Heart right ventricle (tissue), 16 donors: ENCODE results near the gene SNX8. TPM values are rescaled to one million over a fixed set of nuclear protein-coding genes. Genes with fewer than 3 reads are reported as not detected.

Experiments used
- ATAC-seq, 8 donors: fragments of 200-7000 bp; cut with Tn5 transposase; one replicate each; pipeline ENCODE4 v1.9.1; 2020; ENCODE audit warnings: mild to moderate bottlenecking in 8 of 8, moderate library complexity in 8 of 8, moderate number of reproducible peaks in 1 of 8
- DNase-seq, 2 donors: peaks; one replicate each; pipeline ENCODE4 v3.0.0-alpha.2; 2020
- H3K27ac ChIP-seq, 10 donors: fragments of 200-600 bp; sonication (generic) in 2 of 10; one replicate each; pipeline versions ENCODE4 v1.5.0 to v1.8.0; 2020 to 2022; ENCODE audit warnings: mild to moderate bottlenecking in 3 of 10
- H3K27me3 ChIP-seq, 7 donors: fragments of 200-600 bp; one replicate each; pipeline ENCODE4 v1.8.0; 2021 to 2022; ENCODE audit warnings: mild to moderate bottlenecking in 2 of 7
- H3K36me3 ChIP-seq, 9 donors: fragments of 200-600 bp; sonication (generic) in 1 of 9; one replicate each; pipeline versions ENCODE4 v1.5.0 to v1.8.0; 2020 to 2022; ENCODE audit warnings: mild to moderate bottlenecking in 2 of 9
- H3K4me1 ChIP-seq, 9 donors: fragments of 200-600 bp; sonication (generic) in 1 of 9; one replicate each; pipeline versions ENCODE4 v1.5.0 to v1.8.0; 2020 to 2022; ENCODE audit warnings: mild to moderate bottlenecking in 4 of 9
- H3K4me3 ChIP-seq, 10 donors: fragments of 200-600 bp; sonication (generic) in 2 of 10; one replicate each; pipeline versions ENCODE4 v1.5.0 to v1.8.0; 2020 to 2022; ENCODE audit warnings: mild to moderate bottlenecking in 7 of 10, moderate library complexity in 2 of 10
- H3K9me3 ChIP-seq, 11 donors: fragments of 200-600 bp in 10 of 11; sonication (generic) in 2 of 11; one replicate each; pipeline versions ENCODE4 v1.5.0 to v1.8.0; 2013 to 2022; ENCODE audit warnings: mild to moderate bottlenecking in 2 of 11, control low read depth in 1 of 11, moderate library complexity in 1 of 11
- CTCF ChIP-seq, 9 donors: fragments of 200-600 bp; sonication (generic) in 2 of 9; IDR thresholded peaks; one replicate each; pipeline versions ENCODE4 v1.5.0 to v1.8.0; 2021 to 2022; ENCODE audit warnings: antibody characterized with exemption in 9 of 9, mild to moderate bottlenecking in 5 of 9, moderate library complexity in 1 of 9
- WGBS, 2 donors: extraction: QIAGEN DNeasy Blood & Tissue Kit; methylation state at CpG; one replicate each; pipeline ENCODE4 v1.1.7; 2013; ENCODE audit warnings: inconsistent platforms in 1 of 2; 5-methylcytosine and 5-hydroxymethylcytosine counted together
- intact Hi-C, 10 donors: fragments of 100-400 bp; cut with DNase I; formaldehyde crosslinking; loops; one replicate each; pipeline versions ENCODE4 v1.11.1 to v1.14.2; 2022
- polyA plus RNA-seq, 2 donors: library from polyadenylated mRNA; stranded (reverse); fragments of 200-250 nt; gene quantifications; one replicate each; pipeline ENCODE4 v1.2.3, GENCODE V29; 2013
- total RNA-seq, 10 donors: library from RNA; stranded (reverse); fragmentation: NEBNext Ultra II Directional in 3 of 10; extraction: Animal tissue kit (Norgen Biotek cat#: 25700) in 3 of 10; gene quantifications; one replicate each; pipeline versions ENCODE4 v1.2.1 to v1.2.4, GENCODE V29; 2021 to 2023
- donor health status: Arrhythmogenic right ventricular cardiomyopathy.
- donor health status: ischemic (EF 13 %, LVEDD 7.1; RV severe dilation, severe dysfunction).
- donor health status: healthy with polysubstance abuse.
- donor health status: DM: no; HTN: yes; CAD: no.
- donor health status: DM: no; HTN: no; CAD: no.
- donor health status: ischemic (EF 25% LVEDD 6.9; RV normal size, moderate dysfunction).
- donor health status: ischemic (EF 25% LVEDD 5.7; RV mildly dilated, moderate dysfunction).
- donor health status: healthy.
- donor health status: DM: yes; HTN: yes; CAD: no.
- donor health status: Ischemic cardiomyopathy.
- donor health status: ischemic (EF 35%, LVEDD 5.7; RV mildly dilated, moderate dysfunction).
- donor health status: nonischemic (EF 11% LVEDD 7.7; RV severe dilation, severe dysfunction).
- donor health status: DM: yes; HTN: yes; CAD: no.
- donor health status: PGD.
- donor health status: ischemic (EF 29% LVEDD 5.4; RV normal size, mild dysfunction).
- donor health status: nonischemic (EF 23%, LVEDD 6.1; RV moderate dilation, normal function).

SNX8 gene
- total and polyA plus RNA-seq, 12 donors, result 14.7 to 31.8 (median 20.4) TPM

GRCh38 chr7:2217206-2217605 lies 97.0 kb downstream of the SNX8 start:
- H3K36me3 ChIP-seq, result peaks cover 0 to 95% (median 35%) of the 10 kb centered on the region in 9 donors
- ATAC-seq, result no peak
- no peak for TF ChIP-seq CTCF (IDR thresholded peaks at IDR 0.05)
- no peak for DNase-seq
- 84 to 87% methylated on average over 10 of the region's 10 CpGs for WGBS, 2 donors
- H3K4me1 ChIP-seq, result peaks cover 0 to 27% (median 10%) of the 10 kb centered on the region in 9 donors
- intact Hi-C loops, result loop anchor here in 1 of 10 donors (10.0 kb wide), 1 partner anchor 642 kb away; the partner anchor contains the start of gene PSMG3
- no peak overlapping the region for H3K27ac ChIP-seq
- H3K9me3 ChIP-seq, result peaks cover 0 to 3% (median 0%) of the 10 kb centered on the region in 11 donors
- H3K27me3 ChIP-seq, result no peaks in the 10 kb centered on the region
- no peak overlapping the region for H3K4me3 ChIP-seq

GRCh38 chr7:2215851-2216250 lies 98.4 kb downstream of the SNX8 start:
- no peaks in the 10 kb centered on the region for H3K27me3 ChIP-seq
- intact Hi-C loops, result loop anchor here in 1 of 10 donors (10.0 kb wide), 1 partner anchor 641 kb away; the partner anchor contains the start of gene PSMG3
- DNase-seq (no peak), ATAC-seq (no peak)
- TF ChIP-seq CTCF (IDR thresholded peaks at IDR 0.05), result no peak
- H3K36me3 ChIP-seq, result peaks cover 0 to 95% (median 29%) of the 10 kb centered on the region in 9 donors
- H3K27ac ChIP-seq, result no peak overlapping the region
- H3K4me1 ChIP-seq, result peaks cover 0 to 27% (median 10%) of the 10 kb centered on the region in 9 donors
- no peak overlapping the region for H3K4me3 ChIP-seq
- H3K9me3 ChIP-seq, result peaks cover 0 to 3% (median 0%) of the 10 kb centered on the region in 11 donors
- WGBS, 2 donors, result 95 to 96% methylated on average over 17 of the region's 17 CpGs

GRCh38 chr7:2214636-2215035 lies 99.6 kb downstream of the SNX8 start:
- Histone ChIP-seq H3K27me3 (no peaks in the 10 kb centered on the region), H3K9me3 (peaks cover 0 to 3% (median 0%) of the 10 kb centered on the region in 11 donors), H3K27ac (peak overlapping the region in 9 of 10 donors; percentile 31 to 79 (median 72)), H3K4me3 (no peak overlapping the region), H3K4me1 (peaks cover 0 to 28% (median 10%) of the 10 kb centered on the region in 9 donors), H3K36me3 (peaks cover 0 to 95% (median 20%) of the 10 kb centered on the region in 9 donors)
- peak in 4 of 8 donors; percentile 22 to 39 (median 24) for ATAC-seq
- no peak for TF ChIP-seq CTCF (IDR thresholded peaks at IDR 0.05)
- intact Hi-C loops, result loop anchor here in 4 of 10 donors (5.0 to 10.0 kb wide), 4 partner anchors 402 to 640 kb away; partner anchors contain the start of gene PSMG3 (in 1 of the 4)
- no peak for DNase-seq
- 81 to 88% methylated on average over 9 of the region's 9 CpGs for WGBS, 2 donors

- ATAC-seq, result peak; percentile 72 to 91 (median 80)
- H3K4me3 ChIP-seq, result no peak overlapping the region
- H3K9me3 ChIP-seq, result peaks cover 0 to 3% (median 0%) of the 10 kb centered on the region in 11 donors
- TF ChIP-seq CTCF (IDR thresholded peaks at IDR 0.05), result no peak
- DNase-seq, result peak; percentile 59 to 71
- peaks cover 0 to 89% (median 20%) of the 10 kb centered on the region in 9 donors for H3K36me3 ChIP-seq
- intact Hi-C loops, result loop anchor here in 4 of 10 donors (5.0 to 10.0 kb wide), 4 partner anchors 401 to 639 kb away; partner anchors contain the start of gene PSMG3 (in 1 of the 4)
- H3K27me3 ChIP-seq, result no peaks in the 10 kb centered on the region
- H3K27ac ChIP-seq, result peak overlapping the region in 9 of 10 donors; percentile 31 to 79 (median 72)
- WGBS, 2 donors, result 66 to 74% methylated on average over 15 of the region's 15 CpGs
- H3K4me1 ChIP-seq, result peaks cover 0 to 34% (median 10%) of the 10 kb centered on the region in 9 donors
Measured at GRCh38 chr7:2213551-2214215, 100.6 kb downstream of the SNX8 start.
